ENCODE measurements around the gene PLS3. TPM values are rescaled to one million over a fixed set of nuclear protein-coding genes. Genes with fewer than 3 reads are reported as not detected.
A peak's percentile ranks its signal among the peaks of the same experiment; 100 is the strongest.
"Not testable (repeated sequence)": the region's sequence is repeated elsewhere in the genome, so short reads cannot be mapped to it uniquely, and the experiment has no call there.

The PLS3 gene
- total and polyA plus RNA-seq, 12 donors, result 18.7 to 132 (median 50.3) TPM

DNA sequence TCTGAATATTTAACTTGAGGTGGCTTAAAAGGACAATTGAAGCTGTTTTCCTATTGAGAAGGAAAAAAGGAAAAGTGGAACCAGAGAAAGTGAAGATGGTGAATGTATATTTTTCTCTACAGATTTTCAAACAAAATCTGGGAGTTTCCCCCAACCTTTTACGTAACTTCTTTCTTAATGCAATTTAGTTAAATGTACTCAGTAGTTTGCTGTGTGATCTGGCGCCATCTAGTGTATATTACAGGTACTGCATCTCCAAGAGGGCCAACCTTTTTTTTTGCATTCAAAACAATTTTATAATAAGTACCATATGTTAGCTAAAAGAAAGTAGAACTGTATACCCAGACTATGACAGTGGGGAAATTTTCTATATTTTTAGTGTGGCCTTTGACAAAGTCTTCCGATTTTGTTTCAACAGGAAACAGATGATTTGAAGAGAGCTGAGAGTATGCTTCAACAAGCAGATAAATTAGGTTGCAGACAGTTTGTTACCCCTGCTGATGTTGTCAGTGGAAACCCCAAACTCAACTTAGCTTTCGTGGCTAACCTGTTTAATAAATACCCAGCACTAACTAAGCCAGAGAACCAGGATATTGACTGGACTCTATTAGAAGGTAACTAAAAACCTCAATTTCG is 82.0 kb downstream of the PLS3 start:
- Histone ChIP-seq H3K27me3 (peaks cover 7% of the 10 kb centered on the region), H3K27ac (no peak overlapping the region), H3K4me3 (no peak overlapping the region), H3K9me3 (replicated peaks in 1 of 3) (no peaks in the 10 kb centered on the region), H3K36me3 (replicated peaks in 1 of 2) (no peaks in the 10 kb centered on the region), H3K4me1 (replicated peaks in 1 of 2) (no peaks in the 10 kb centered on the region)
- intact Hi-C loops (cut with DNase I), result loop anchor here in 1 of 2 donors (5.0 kb wide), 1 partner anchor 311 kb away; no protein-coding TSS in a partner anchor
- DNase-seq, result peak in 5 of 7 donors; percentile 34 to 62 (median 51)
- 19 to 23% (median 21%) methylated on average over 5 of the region's 5 CpGs for WGBS, 4 donors
- TF ChIP-seq CTCF (IDR thresholded peaks at IDR 0.05) (peak; percentile 74 to 100 (median 87)), POLR2A (IDR thresholded peaks at IDR 0.05) (no peak)

- 78 to 97% (median 83%) methylated on average over 5 of the region's 5 CpGs for WGBS, 4 donors
- H3K9me3 ChIP-seq (replicated peaks in 1 of 3); H3K4me1 ChIP-seq (replicated peaks in 1 of 2); H3K27me3 ChIP-seq; DNase-seq; H3K4me3 ChIP-seq; H3K36me3 ChIP-seq (replicated peaks in 1 of 2); H3K27ac ChIP-seq: not testable (repeated sequence)
- intact Hi-C loops (cut with DNase I), result loop anchor here in 1 of 2 donors (5.0 kb wide), 1 partner anchor 312 kb away; no protein-coding TSS in a partner anchor
Measured at GRCh38 chrX:115644397-115644796, 83.4 kb downstream of the PLS3 start.

DNA sequence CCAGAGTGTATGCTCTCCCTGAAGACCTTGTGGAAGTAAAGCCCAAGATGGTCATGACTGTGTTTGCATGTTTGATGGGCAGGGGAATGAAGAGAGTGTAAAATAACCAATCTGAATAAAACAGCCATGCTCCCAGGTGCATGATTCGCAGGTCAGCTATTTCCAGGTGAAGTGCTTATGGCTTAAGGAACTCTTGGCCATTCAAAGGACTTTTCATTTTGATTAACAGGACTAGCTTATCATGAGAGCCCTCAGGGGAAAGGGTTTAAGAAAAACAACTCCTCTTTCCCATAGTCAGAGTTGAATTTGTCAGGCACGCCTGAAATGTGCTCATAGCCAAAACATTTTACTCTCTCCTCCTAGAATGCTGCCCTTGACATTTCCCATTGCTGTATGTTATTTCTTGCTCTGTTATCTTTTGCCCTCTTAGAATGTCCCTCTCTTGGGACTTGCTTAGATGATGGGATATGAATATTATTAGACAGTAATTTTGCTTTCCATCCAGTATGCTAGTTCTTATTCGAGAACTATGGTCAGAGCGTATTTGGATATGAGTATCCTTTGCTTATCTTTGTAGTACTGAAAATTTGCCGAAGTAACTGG is 88.6 kb downstream of the PLS3 start:
- no peak for DNase-seq
- Histone ChIP-seq H3K27me3 (no peaks in the 10 kb centered on the region), H3K27ac (peak overlapping the region in 1 of 5 donors; percentile 41), H3K4me1 (replicated peaks in 1 of 2) (peaks cover 0 to 11% of the 10 kb centered on the region in 2 donors), H3K36me3 (replicated peaks in 1 of 2) (no peaks in the 10 kb centered on the region), H3K9me3 (replicated peaks in 1 of 3) (no peaks in the 10 kb centered on the region), H3K4me3 (no peak overlapping the region)
- TF ChIP-seq POLR2A (IDR thresholded peaks at IDR 0.05) (no peak), CTCF (IDR thresholded peaks at IDR 0.05) (no peak)
- 24 to 39% (median 36%) methylated on average over 5 of the region's 5 CpGs for WGBS, 4 donors
- intact Hi-C loops (cut with DNase I), result loop anchor here (5.0 kb wide), 2 partner anchors 38 to 322 kb away; no protein-coding TSS in a partner anchor

GRCh38 chrX:115650449-115650848 is 89.5 kb downstream of the PLS3 start:
- H3K36me3 ChIP-seq (replicated peaks in 1 of 2), result no peaks in the 10 kb centered on the region
- peaks cover 0 to 11% of the 10 kb centered on the region in 2 donors for H3K4me1 ChIP-seq (replicated peaks in 1 of 2)
- no peaks in the 10 kb centered on the region for H3K27me3 ChIP-seq
- H3K4me3 ChIP-seq, result no peak overlapping the region
- no peak for DNase-seq
- no peaks in the 10 kb centered on the region for H3K9me3 ChIP-seq (replicated peaks in 1 of 3)
- H3K27ac ChIP-seq, result no peak overlapping the region
- TF ChIP-seq POLR2A (IDR thresholded peaks at IDR 0.05) (no peak), CTCF (IDR thresholded peaks at IDR 0.05) (no peak)
- intact Hi-C loops (cut with DNase I), result loop anchor here in 1 of 2 donors (5.0 kb wide), 1 partner anchor 37 kb away; no protein-coding TSS in a partner anchor
